ENCODE data around the gene QSER1. TPM values are rescaled to one million over a fixed set of nuclear protein-coding genes. Genes with fewer than 3 reads are reported as not detected.
A peak's percentile ranks its signal among the peaks of the same experiment; 100 is the strongest.
"Not testable (repeated sequence)": the region's sequence is repeated elsewhere in the genome, so short reads cannot be mapped to it uniquely, and the experiment has no call there.

The QSER1 gene
- total RNA-seq, 1 donor, result 28.6 TPM

GRCh38 chr11:32884770-32885384 is 7.7 kb upstream of the QSER1 start:
- peak; percentile 60 for TF ChIP-seq CTCF (IDR thresholded peaks at IDR 0.05; ENCODE audit: extremely low read depth, low read depth, low read length)
- H3K27me3 ChIP-seq (ENCODE audit: insufficient read depth, low read length), result no peaks in the 10 kb centered on the region
- no peak overlapping the region for H3K4me3 ChIP-seq (ENCODE audit: insufficient read depth, low read length)
- DNase-seq (ENCODE audit: insufficient read length, low spot score, missing footprints), result peak; percentile 68
- no peaks in the 10 kb centered on the region for H3K9me3 ChIP-seq (ENCODE audit: low read depth, low read length)
- no peaks in the 10 kb centered on the region for H3K36me3 ChIP-seq (ENCODE audit: insufficient read depth, low read length)
- no peak overlapping the region for H2AFZ ChIP-seq (ENCODE audit: low read length)
- no peak overlapping the region for H3K4me2 ChIP-seq (ENCODE audit: insufficient read depth, low read length)
- H3K4me1 ChIP-seq (ENCODE audit: insufficient read depth, low read length), result peaks cover 4% of the 10 kb centered on the region
- H3K27ac ChIP-seq (ENCODE audit: low read depth, low read length), result no peak overlapping the region
- H3K79me2 ChIP-seq (ENCODE audit: insufficient read depth, low read length), result no peaks in the 10 kb centered on the region
- no peaks in the 10 kb centered on the region for H4K20me1 ChIP-seq (ENCODE audit: insufficient read depth, low read length)

- TF ChIP-seq CTCF (IDR thresholded peaks at IDR 0.05; ENCODE audit: extremely low read depth, low read depth, low read length), result no peak
- H2AFZ ChIP-seq (ENCODE audit: low read length), result no peak overlapping the region
Measured at GRCh38 chr11:32885556-32885955, 7.1 kb upstream of the QSER1 start.

GRCh38 chr11:32886180-32886579 is 6.4 kb upstream of the QSER1 start:
- Histone ChIP-seq H3K79me2 (ENCODE audit: insufficient read depth, low read length) (no peaks in the 10 kb centered on the region), H3K4me1 (ENCODE audit: insufficient read depth, low read length) (peaks cover 4% of the 10 kb centered on the region), H3K9me3 (ENCODE audit: low read depth, low read length) (no peaks in the 10 kb centered on the region), H2AFZ (ENCODE audit: low read length) (no peak overlapping the region), H3K27me3 (ENCODE audit: insufficient read depth, low read length) (no peaks in the 10 kb centered on the region), H3K27ac (ENCODE audit: low read depth, low read length) (no peak overlapping the region), H4K20me1 (ENCODE audit: insufficient read depth, low read length) (no peaks in the 10 kb centered on the region), H3K36me3 (ENCODE audit: insufficient read depth, low read length) (no peaks in the 10 kb centered on the region), H3K4me2 (ENCODE audit: insufficient read depth, low read length) (no peak overlapping the region), H3K4me3 (ENCODE audit: insufficient read depth, low read length) (no peak overlapping the region)
- no peak for TF ChIP-seq CTCF (IDR thresholded peaks at IDR 0.05; ENCODE audit: extremely low read depth, low read depth, low read length)
- no peak for DNase-seq (ENCODE audit: insufficient read length, low spot score, missing footprints)

More at GRCh38 chr11:32885556-32885955, 7.1 kb upstream of the QSER1 start:
- peaks cover 4% of the 10 kb centered on the region for H3K4me1 ChIP-seq (ENCODE audit: insufficient read depth, low read length)
- H3K36me3 ChIP-seq (ENCODE audit: insufficient read depth, low read length), result no peaks in the 10 kb centered on the region
- no peaks in the 10 kb centered on the region for H3K9me3 ChIP-seq (ENCODE audit: low read depth, low read length)
- H3K27me3 ChIP-seq (ENCODE audit: insufficient read depth, low read length), result no peaks in the 10 kb centered on the region
- no peak overlapping the region for H3K4me2 ChIP-seq (ENCODE audit: insufficient read depth, low read length)
- H3K79me2 ChIP-seq (ENCODE audit: insufficient read depth, low read length), result no peaks in the 10 kb centered on the region
- H3K4me3 ChIP-seq (ENCODE audit: insufficient read depth, low read length), result no peak overlapping the region
- no peak for DNase-seq (ENCODE audit: insufficient read length, low spot score, missing footprints)
- no peaks in the 10 kb centered on the region for H4K20me1 ChIP-seq (ENCODE audit: insufficient read depth, low read length)
- no peak overlapping the region for H3K27ac ChIP-seq (ENCODE audit: low read depth, low read length)

- H3K9me3 ChIP-seq (ENCODE audit: low read depth, low read length); H3K36me3 ChIP-seq (ENCODE audit: insufficient read depth, low read length); H3K4me3 ChIP-seq (ENCODE audit: insufficient read depth, low read length); H4K20me1 ChIP-seq (ENCODE audit: insufficient read depth, low read length); H3K79me2 ChIP-seq (ENCODE audit: insufficient read depth, low read length); H3K27ac ChIP-seq (ENCODE audit: low read depth, low read length); H2AFZ ChIP-seq (ENCODE audit: low read length); H3K4me2 ChIP-seq (ENCODE audit: insufficient read depth, low read length); H3K27me3 ChIP-seq (ENCODE audit: insufficient read depth, low read length); DNase-seq (ENCODE audit: insufficient read length, low spot score, missing footprints): not testable (repeated sequence)
- peaks cover 11% of the 10 kb centered on the region for H3K4me1 ChIP-seq (ENCODE audit: insufficient read depth, low read length)
Measured at GRCh38 chr11:32887707-32888383, 4.8 kb upstream of the QSER1 start.

- H2AFZ ChIP-seq (ENCODE audit: low read length); H3K36me3 ChIP-seq (ENCODE audit: insufficient read depth, low read length); H4K20me1 ChIP-seq (ENCODE audit: insufficient read depth, low read length); DNase-seq (ENCODE audit: insufficient read length, low spot score, missing footprints); H3K4me2 ChIP-seq (ENCODE audit: insufficient read depth, low read length); H3K27me3 ChIP-seq (ENCODE audit: insufficient read depth, low read length); H3K4me3 ChIP-seq (ENCODE audit: insufficient read depth, low read length); H3K9me3 ChIP-seq (ENCODE audit: low read depth, low read length); H3K79me2 ChIP-seq (ENCODE audit: insufficient read depth, low read length); H3K27ac ChIP-seq (ENCODE audit: low read depth, low read length): not testable (repeated sequence)
- peaks cover 11% of the 10 kb centered on the region for H3K4me1 ChIP-seq (ENCODE audit: insufficient read depth, low read length)
Measured at GRCh38 chr11:32888384-32888710, 4.3 kb upstream of the QSER1 start.

All from osteoblast (primary cell).